Tibial artery (tissue), 4 donors: Measurements from ENCODE around the gene SACM1L.

ENCODE experiments used
- DNase-seq, 2 donors: peaks; one replicate each; pipeline ENCODE4 v3.0.0-alpha.2; 2019
- H3K27ac ChIP-seq, 2 donors: fragments of 200-600 bp; sonication (generic) in 1 of 2; 1 replicate in 1 of 2; 2 replicates in 1 of 2; pipeline ENCODE4 v1.5.1; 2018 to 2019; ENCODE audit warnings: mild to moderate bottlenecking in 1 of 2
- H3K27me3 ChIP-seq, 2 donors: fragments of 200-600 bp; sonication (generic) in 1 of 2; one replicate each; pipeline versions ENCODE4 v1.5.1 to v1.6.0; 2016 to 2019
- H3K36me3 ChIP-seq, 3 donors: fragments of 200-600 bp; sonication (generic) in 2 of 3; one replicate each; pipeline ENCODE4 v1.5.1; 2016 to 2019; ENCODE audit warnings: mild to moderate bottlenecking in 2 of 3
- H3K4me1 ChIP-seq, 4 donors: fragments of 200-600 bp; sonication (generic) in 2 of 4; 1 replicate in 3 of 4; 2 replicates in 1 of 4; pipeline ENCODE4 v1.5.1; 2016 to 2019
- H3K4me3 ChIP-seq, 2 donors: fragments of 200-600 bp; sonication (generic) in 1 of 2; 1 replicate in 1 of 2; 2 replicates in 1 of 2; pipeline ENCODE4 v1.5.1; 2018 to 2019; ENCODE audit warnings: mild to moderate bottlenecking in 2 of 2
- H3K9me3 ChIP-seq, 3 donors: fragments of 200-600 bp; sonication (generic) in 1 of 3; one replicate each; pipeline ENCODE4 v1.5.1; 2016 to 2019
- CTCF ChIP-seq, 2 experiments: fragments of 200-600 bp in 1 of 2; fragments of 450-650 bp in 1 of 2; IDR thresholded peaks; one replicate each; pipeline ENCODE4 v1.5.1; 2017 to 2019; ENCODE audit warnings: antibody characterized with exemption in 2 of 2, mild to moderate bottlenecking in 1 of 2, moderate library complexity in 1 of 2
- intact Hi-C: fragments of 100-400 bp; cut with DNase I; formaldehyde crosslinking; loops from one replicate; pipeline ENCODE4 v1.15.0; 2023; ENCODE audit warnings: low total_unique reads

The SACM1L gene

GRCh38 chr3:45670436-45670835 lies 18.8 kb upstream of the SACM1L start:
- Histone ChIP-seq H3K9me3 (no peaks in the 10 kb centered on the region), H3K4me1 (peaks cover 7 to 52% (median 39%) of the 10 kb centered on the region in 4 donors), H3K36me3 (peaks cover 15 to 41% (median 40%) of the 10 kb centered on the region in 3 donors), H3K27me3 (no peaks in the 10 kb centered on the region), H3K4me3 (no peak overlapping the region), H3K27ac (no peak overlapping the region)
- TF ChIP-seq CTCF (IDR thresholded peaks at IDR 0.05): no peak
- intact Hi-C loops: no loop called here
- DNase-seq: no peak

GRCh38 chr3:45670991-45671390 lies 18.2 kb upstream of the SACM1L start:
- H3K4me1 ChIP-seq: peaks cover 7 to 47% (median 35%) of the 10 kb centered on the region in 4 donors
- peak overlapping the region; percentile 1 to 17 for H3K27ac ChIP-seq
- H3K36me3 ChIP-seq: peaks cover 15 to 44% (median 41%) of the 10 kb centered on the region in 3 donors
- H3K27me3 ChIP-seq: no peaks in the 10 kb centered on the region
- H3K4me3 ChIP-seq: no peak overlapping the region
- TF ChIP-seq CTCF (IDR thresholded peaks at IDR 0.05): no peak
- intact Hi-C loops: no loop called here
- peak in 1 of 2 donors; percentile 38 for DNase-seq
- no peaks in the 10 kb centered on the region for H3K9me3 ChIP-seq

GRCh38 chr3:45673273-45673672 lies 15.9 kb upstream of the SACM1L start:
- H3K4me1 ChIP-seq: peaks cover 0 to 37% (median 18%) of the 10 kb centered on the region in 4 donors
- H3K36me3 ChIP-seq: peaks cover 16 to 66% (median 53%) of the 10 kb centered on the region in 3 donors
- no peak for DNase-seq
- TF ChIP-seq CTCF (IDR thresholded peaks at IDR 0.05): no peak
- intact Hi-C loops: no loop called here
- H3K27me3 ChIP-seq: no peaks in the 10 kb centered on the region
- no peaks in the 10 kb centered on the region for H3K9me3 ChIP-seq
- H3K27ac ChIP-seq: no peak overlapping the region
- H3K4me3 ChIP-seq: no peak overlapping the region

- intact Hi-C loops: no loop called here
- peaks cover 14 to 77% (median 49%) of the 10 kb centered on the region in 3 donors for H3K36me3 ChIP-seq
- H3K27ac ChIP-seq: no peak overlapping the region
- DNase-seq: no peak
- peaks cover 0 to 23% (median 5%) of the 10 kb centered on the region in 4 donors for H3K4me1 ChIP-seq
- H3K4me3 ChIP-seq: no peak overlapping the region
- H3K27me3 ChIP-seq: no peaks in the 10 kb centered on the region
- TF ChIP-seq CTCF (IDR thresholded peaks at IDR 0.05): no peak
- H3K9me3 ChIP-seq: no peaks in the 10 kb centered on the region
Measured at GRCh38 chr3:45676325-45677032, 12.7 kb upstream of the SACM1L start.

- Histone ChIP-seq H3K9me3 (no peaks in the 10 kb centered on the region), H3K27ac (no peak overlapping the region), H3K27me3 (no peaks in the 10 kb centered on the region), H3K4me1 (peaks cover 0 to 18% (median 5%) of the 10 kb centered on the region in 4 donors), H3K36me3 (peaks cover 14 to 80% (median 49%) of the 10 kb centered on the region in 3 donors), H3K4me3 (no peak overlapping the region)
- intact Hi-C loops: no loop called here
- peak in 1 of 2 donors; percentile 43 for DNase-seq
- no peak for TF ChIP-seq CTCF (IDR thresholded peaks at IDR 0.05)
Measured at GRCh38 chr3:45677033-45677446, 12.2 kb upstream of the SACM1L start.
